ENCODE measurements around the gene TNFRSF8.

Gene TNFRSF8

DNA sequence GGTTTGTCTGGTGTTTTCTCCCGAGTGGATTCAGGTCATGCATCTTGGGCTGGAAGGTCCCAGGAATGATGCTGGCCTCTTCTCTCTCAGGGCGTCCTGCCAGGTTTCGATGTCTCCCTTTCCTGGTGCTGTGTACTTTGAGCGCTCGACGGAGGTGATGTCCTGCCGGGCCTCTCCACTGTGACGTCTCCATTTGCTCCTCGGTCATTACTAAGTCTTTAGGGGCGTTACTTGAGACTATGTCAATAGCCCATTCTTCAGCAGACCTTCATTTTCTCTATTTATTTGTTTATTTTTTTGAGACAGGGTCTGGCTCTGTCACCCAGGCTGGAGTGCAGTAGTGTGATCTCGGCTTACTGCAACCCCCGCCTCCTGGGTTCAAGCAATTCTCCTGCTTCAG, 66.5 kb downstream of the TNFRSF8 start:
- no peak for TF ChIP-seq EZH2phosphoT487 (IDR thresholded peaks at IDR 0.05; ENCODE audit: borderline replicate concordance, low read length)
- TF ChIP-seq, protein P1, sequence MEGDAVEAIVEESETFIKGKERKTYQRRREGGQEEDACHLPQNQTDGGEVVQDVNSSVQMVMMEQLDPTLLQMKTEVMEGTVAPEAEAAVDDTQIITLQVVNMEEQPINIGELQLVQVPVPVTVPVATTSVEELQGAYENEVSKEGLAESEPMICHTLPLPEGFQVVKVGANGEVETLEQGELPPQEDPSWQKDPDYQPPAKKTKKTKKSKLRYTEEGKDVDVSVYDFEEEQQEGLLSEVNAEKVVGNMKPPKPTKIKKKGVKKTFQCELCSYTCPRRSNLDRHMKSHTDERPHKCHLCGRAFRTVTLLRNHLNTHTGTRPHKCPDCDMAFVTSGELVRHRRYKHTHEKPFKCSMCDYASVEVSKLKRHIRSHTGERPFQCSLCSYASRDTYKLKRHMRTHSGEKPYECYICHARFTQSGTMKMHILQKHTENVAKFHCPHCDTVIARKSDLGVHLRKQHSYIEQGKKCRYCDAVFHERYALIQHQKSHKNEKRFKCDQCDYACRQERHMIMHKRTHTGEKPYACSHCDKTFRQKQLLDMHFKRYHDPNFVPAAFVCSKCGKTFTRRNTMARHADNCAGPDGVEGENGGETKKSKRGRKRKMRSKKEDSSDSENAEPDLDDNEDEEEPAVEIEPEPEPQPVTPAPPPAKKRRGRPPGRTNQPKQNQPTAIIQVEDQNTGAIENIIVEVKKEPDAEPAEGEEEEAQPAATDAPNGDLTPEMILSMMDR (IDR thresholded peaks at IDR 0.05; ENCODE audit: low read depth, low read length, poor library complexity, severe bottlenecking) = no peak
- no peaks in the 10 kb centered on the region for H3F3A ChIP-seq (ENCODE audit: control insufficient read depth, insufficient read depth)
- H3K36me3 ChIP-seq (ENCODE audit: control insufficient read depth, low read length) = no peaks in the 10 kb centered on the region
- no peaks in the 10 kb centered on the region for H3K79me2 ChIP-seq (ENCODE audit: control insufficient read depth, low read length)
- H3K4me2 ChIP-seq (ENCODE audit: low read length) = no peak overlapping the region
- peaks cover 7% of the 10 kb centered on the region; the same call in 1 of the 2 replicates for H3K4me1 ChIP-seq (ENCODE audit: control insufficient read depth, low read length)
- no peaks in the 10 kb centered on the region for H4K20me1 ChIP-seq (ENCODE audit: control insufficient read depth, insufficient read depth, low read depth, low read length)
- H3K27me3 ChIP-seq (ENCODE audit: control insufficient read depth, low read length) = peaks cover 3% of the 10 kb centered on the region; the same call in 1 of the 2 replicates
- no peak overlapping the region for H3K4me3 ChIP-seq (ENCODE audit: low read length)
- H3K27ac ChIP-seq (ENCODE audit: low read depth, low read length) = no peak overlapping the region
- H3K9me2 ChIP-seq (replicated peaks; ENCODE audit: control insufficient read depth, low read length) = no peaks in the 10 kb centered on the region
- no peaks in the 10 kb centered on the region for H3K9me3 ChIP-seq (ENCODE audit: control insufficient read depth, insufficient read depth, low read length)

DNA sequence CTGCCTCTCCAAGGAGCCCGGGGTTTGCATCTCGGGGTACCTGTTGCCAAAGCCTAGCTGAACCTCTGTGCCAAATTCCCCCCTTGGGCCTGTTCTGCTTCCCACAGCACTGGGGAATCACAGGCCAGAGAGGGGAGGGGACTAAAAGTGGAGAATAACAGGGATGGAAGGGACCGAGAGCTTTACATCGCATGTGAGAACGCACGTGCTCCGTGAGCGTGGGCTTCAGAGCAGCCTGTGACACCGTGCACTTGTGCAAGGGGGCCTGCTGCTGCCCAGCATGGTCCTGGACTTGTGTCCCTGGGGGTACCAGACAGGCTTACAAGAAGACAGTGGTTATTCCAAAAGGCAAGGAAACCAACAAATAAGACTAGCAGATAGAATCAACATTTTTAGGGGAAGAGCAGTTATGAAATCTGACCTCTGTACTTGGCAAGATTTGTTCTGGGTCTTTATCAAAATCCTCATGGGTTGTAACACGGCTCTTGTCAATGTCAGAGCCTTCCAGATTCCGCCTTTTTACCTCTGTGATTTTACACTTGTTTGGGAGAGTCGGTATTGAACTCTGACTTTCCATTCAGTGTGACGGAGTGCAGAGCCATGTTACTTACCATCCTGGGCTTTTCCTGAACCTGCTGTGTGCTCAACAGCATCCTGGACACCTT, 67.5 kb downstream of the TNFRSF8 start:
- Histone ChIP-seq H3K79me2 (ENCODE audit: control insufficient read depth, low read length) (no peaks in the 10 kb centered on the region), H3K4me3 (ENCODE audit: low read length) (no peak overlapping the region), H3K27ac (ENCODE audit: low read depth, low read length) (no peak overlapping the region), H3K36me3 (ENCODE audit: control insufficient read depth, low read length) (no peaks in the 10 kb centered on the region), H3K9me2 (replicated peaks; ENCODE audit: control insufficient read depth, low read length) (no peaks in the 10 kb centered on the region), H3F3A (ENCODE audit: control insufficient read depth, insufficient read depth) (no peaks in the 10 kb centered on the region), H3K27me3 (ENCODE audit: control insufficient read depth, low read length) (no peaks in the 10 kb centered on the region), H3K4me1 (ENCODE audit: control insufficient read depth, low read length) (peaks cover under 1% of the 10 kb centered on the region; the same call in 1 of the 2 replicates), H4K20me1 (ENCODE audit: control insufficient read depth, insufficient read depth, low read depth, low read length) (no peaks in the 10 kb centered on the region), H3K4me2 (ENCODE audit: low read length) (no peak overlapping the region), H3K9me3 (ENCODE audit: control insufficient read depth, insufficient read depth, low read length) (no peaks in the 10 kb centered on the region)
- no peak for TF ChIP-seq EZH2phosphoT487 (IDR thresholded peaks at IDR 0.05; ENCODE audit: borderline replicate concordance, low read length)
- TF ChIP-seq, protein P1 (IDR thresholded peaks at IDR 0.05; ENCODE audit: low read depth, low read length, poor library complexity, severe bottlenecking) = no peak

DNA sequence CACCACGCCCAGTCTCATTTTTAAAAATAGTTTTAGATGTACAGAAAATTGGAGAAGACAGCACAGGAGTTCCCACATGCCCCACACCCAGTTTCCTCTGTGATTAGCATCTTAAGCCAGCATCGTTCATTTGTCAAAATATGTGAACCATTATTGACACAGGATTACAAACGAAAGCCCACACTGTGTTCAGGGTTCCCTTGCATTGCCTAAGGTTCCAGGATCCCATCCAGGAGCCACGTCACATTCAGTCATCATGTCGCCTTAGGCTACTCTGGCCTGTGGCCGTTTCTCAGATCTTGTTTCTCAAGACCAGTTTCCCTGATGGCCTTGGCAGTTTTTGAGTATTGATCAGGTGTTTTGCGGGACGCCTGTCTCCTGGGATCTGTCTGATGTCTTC, 69.0 kb downstream of the TNFRSF8 start:
- Histone ChIP-seq H3K9me2 (replicated peaks; ENCODE audit: control insufficient read depth, low read length) (no peaks in the 10 kb centered on the region), H3F3A (ENCODE audit: control insufficient read depth, insufficient read depth) (no peaks in the 10 kb centered on the region), H3K9me3 (ENCODE audit: control insufficient read depth, insufficient read depth, low read length) (no peaks in the 10 kb centered on the region), H3K27ac (ENCODE audit: low read depth, low read length) (no peak overlapping the region), H3K36me3 (ENCODE audit: control insufficient read depth, low read length) (no peaks in the 10 kb centered on the region), H4K20me1 (ENCODE audit: control insufficient read depth, insufficient read depth, low read depth, low read length) (no peaks in the 10 kb centered on the region), H3K4me2 (ENCODE audit: low read length) (no peak overlapping the region), H3K79me2 (ENCODE audit: control insufficient read depth, low read length) (no peaks in the 10 kb centered on the region), H3K4me3 (ENCODE audit: low read length) (no peak overlapping the region), H3K27me3 (ENCODE audit: control insufficient read depth, low read length) (no peaks in the 10 kb centered on the region), H3K4me1 (ENCODE audit: control insufficient read depth, low read length) (no peaks in the 10 kb centered on the region)
- TF ChIP-seq EZH2phosphoT487 (IDR thresholded peaks at IDR 0.05; ENCODE audit: borderline replicate concordance, low read length) = no peak

DNA sequence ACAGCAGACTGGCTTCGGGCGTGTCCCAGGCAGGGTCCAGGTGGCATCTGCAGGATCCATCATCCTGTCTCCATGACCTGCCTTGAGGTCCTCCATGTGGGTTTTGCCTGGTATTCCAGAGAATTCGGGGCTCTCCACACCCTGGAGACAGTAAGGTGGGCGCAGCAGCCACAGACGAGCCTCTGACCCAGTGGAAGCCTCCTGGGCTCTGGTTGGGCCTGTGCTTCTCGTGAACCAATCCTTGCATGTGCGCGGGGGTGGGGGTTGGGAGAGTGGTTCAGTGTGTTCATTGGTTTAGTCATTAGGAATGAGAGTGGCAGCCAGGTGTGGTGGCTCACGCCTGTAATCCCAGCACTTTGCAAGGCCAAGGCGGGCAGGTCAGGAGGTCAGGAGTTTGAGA, 71.6 kb downstream of the TNFRSF8 start:
- Histone ChIP-seq H4K20me1 (ENCODE audit: control insufficient read depth, insufficient read depth, low read depth, low read length) (no peaks in the 10 kb centered on the region), H3K27me3 (ENCODE audit: control insufficient read depth, low read length) (no peaks in the 10 kb centered on the region), H3K4me1 (ENCODE audit: control insufficient read depth, low read length) (no peaks in the 10 kb centered on the region), H3F3A (ENCODE audit: control insufficient read depth, insufficient read depth) (no peaks in the 10 kb centered on the region), H3K9me2 (replicated peaks; ENCODE audit: control insufficient read depth, low read length) (no peaks in the 10 kb centered on the region), H3K4me2 (ENCODE audit: low read length) (no peak overlapping the region), H3K79me2 (ENCODE audit: control insufficient read depth, low read length) (no peaks in the 10 kb centered on the region), H3K9me3 (ENCODE audit: control insufficient read depth, insufficient read depth, low read length) (no peaks in the 10 kb centered on the region), H3K4me3 (ENCODE audit: low read length) (no peak overlapping the region), H3K27ac (ENCODE audit: low read depth, low read length) (no peak overlapping the region), H3K36me3 (ENCODE audit: control insufficient read depth, low read length) (no peaks in the 10 kb centered on the region)
- TF ChIP-seq, protein P1 (IDR thresholded peaks at IDR 0.05; ENCODE audit: low read depth, low read length, poor library complexity, severe bottlenecking) = no peak
- TF ChIP-seq EZH2phosphoT487 (IDR thresholded peaks at IDR 0.05; ENCODE audit: borderline replicate concordance, low read length) = no peak
